Lower leg skin (tissue), 3 donors: ENCODE measurements around the gene COG5.

Source experiments
- CTCF ChIP-seq, 3 donors: fragments of 450-650 bp; IDR thresholded peaks; one replicate each; pipeline ENCODE4 v1.5.1; 2016; ENCODE audit warnings: antibody characterized with exemption in 3 of 3, mild to moderate bottlenecking in 3 of 3, moderate library complexity in 2 of 3
- POLR2A ChIP-seq, 2 donors: fragments of 450-650 bp; IDR thresholded peaks; one replicate each; pipeline ENCODE4 v1.6.1; 2016 to 2017; ENCODE audit warnings: antibody characterized with exemption in 2 of 2, mild to moderate bottlenecking in 1 of 2, moderate library complexity in 1 of 2

GRCh38 chr7:107580716-107581383 is 17.1 kb upstream of the COG5 start:
- TF ChIP-seq POLR2A (IDR thresholded peaks at IDR 0.05) = no peak
- TF ChIP-seq CTCF (IDR thresholded peaks at IDR 0.05) = no peak
